ENCODE measurements around the gene SIRPA.
A peak's percentile ranks its signal among the peaks of the same experiment; 100 is the strongest.

Gene SIRPA

GRCh38 chr20:1935696-1936366, 40.6 kb downstream of the SIRPA start:
- no peak for DNase-seq

DNA sequence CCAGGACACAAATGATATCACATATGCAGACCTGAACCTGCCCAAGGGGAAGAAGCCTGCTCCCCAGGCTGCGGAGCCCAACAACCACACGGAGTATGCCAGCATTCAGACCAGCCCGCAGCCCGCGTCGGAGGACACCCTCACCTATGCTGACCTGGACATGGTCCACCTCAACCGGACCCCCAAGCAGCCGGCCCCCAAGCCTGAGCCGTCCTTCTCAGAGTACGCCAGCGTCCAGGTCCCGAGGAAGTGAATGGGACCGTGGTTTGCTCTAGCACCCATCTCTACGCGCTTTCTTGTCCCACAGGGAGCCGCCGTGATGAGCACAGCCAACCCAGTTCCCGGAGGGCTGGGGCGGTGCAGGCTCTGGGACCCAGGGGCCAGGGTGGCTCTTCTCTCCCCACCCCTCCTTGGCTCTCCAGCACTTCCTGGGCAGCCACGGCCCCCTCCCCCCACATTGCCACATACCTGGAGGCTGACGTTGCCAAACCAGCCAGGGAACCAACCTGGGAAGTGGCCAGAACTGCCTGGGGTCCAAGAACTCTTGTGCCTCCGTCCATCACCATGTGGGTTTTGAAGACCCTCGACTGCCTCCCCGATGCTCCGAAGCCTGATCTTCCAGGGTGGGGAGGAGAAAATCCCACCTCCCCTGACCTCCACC, 42.2 kb downstream of the SIRPA start:
- no peak for DNase-seq

DNA sequence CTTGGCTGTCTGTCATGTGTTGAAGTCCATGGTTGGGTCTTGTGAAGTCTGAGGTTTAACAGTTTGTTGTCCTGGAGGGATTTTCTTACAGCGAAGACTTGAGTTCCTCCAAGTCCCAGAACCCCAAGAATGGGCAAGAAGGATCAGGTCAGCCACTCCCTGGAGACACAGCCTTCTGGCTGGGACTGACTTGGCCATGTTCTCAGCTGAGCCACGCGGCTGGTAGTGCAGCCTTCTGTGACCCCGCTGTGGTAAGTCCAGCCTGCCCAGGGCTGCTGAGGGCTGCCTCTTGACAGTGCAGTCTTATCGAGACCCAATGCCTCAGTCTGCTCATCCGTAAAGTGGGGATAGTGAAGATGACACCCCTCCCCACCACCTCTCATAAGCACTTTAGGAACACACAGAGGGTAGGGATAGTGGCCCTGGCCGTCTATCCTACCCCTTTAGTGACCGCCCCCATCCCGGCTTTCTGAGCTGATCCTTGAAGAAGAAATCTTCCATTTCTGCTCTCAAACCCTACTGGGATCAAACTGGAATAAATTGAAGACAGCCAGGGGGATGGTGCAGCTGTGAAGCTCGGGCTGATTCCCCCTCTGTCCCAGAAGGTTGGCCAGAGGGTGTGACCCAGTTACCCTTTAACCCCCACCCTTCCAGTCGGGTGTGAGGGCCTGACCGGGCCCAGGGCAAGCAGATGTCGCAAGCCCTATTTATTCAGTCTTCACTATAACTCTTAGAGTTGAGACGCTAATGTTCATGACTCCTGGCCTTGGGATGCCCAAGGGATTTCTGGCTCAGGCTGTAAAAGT, 43.5 kb downstream of the SIRPA start:
- DNase-seq = no peak

- no peak for DNase-seq
Observed at GRCh38 chr20:1939270-1939595, 44.0 kb downstream of the SIRPA start.

GRCh38 chr20:1940581-1940980, 45.4 kb downstream of the SIRPA start:
- DNase-seq = no peak

DNA sequence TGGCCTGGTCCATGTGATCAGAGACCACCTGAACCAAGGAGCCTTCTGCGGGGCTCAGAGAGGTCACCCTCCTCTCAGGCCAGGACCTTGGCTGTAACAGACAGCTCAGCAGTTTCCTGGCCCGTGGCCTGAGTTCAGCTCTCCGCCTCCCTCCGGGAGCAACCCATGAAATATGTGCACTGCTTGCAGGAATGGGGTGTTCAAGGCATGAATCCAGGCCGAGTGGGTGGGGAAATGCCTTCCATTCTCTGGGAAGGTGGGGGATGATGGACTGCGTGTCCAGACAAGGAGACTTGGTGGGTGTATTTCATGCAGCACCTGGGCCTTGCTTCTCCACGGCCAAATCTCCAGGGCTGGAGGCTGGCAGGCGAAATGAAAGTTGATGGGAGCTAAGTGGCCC, 46.0 kb downstream of the SIRPA start:
- DNase-seq = no peak

- DNase-seq = no peak
Observed at GRCh38 chr20:1942061-1942460, 46.9 kb downstream of the SIRPA start.

DNA sequence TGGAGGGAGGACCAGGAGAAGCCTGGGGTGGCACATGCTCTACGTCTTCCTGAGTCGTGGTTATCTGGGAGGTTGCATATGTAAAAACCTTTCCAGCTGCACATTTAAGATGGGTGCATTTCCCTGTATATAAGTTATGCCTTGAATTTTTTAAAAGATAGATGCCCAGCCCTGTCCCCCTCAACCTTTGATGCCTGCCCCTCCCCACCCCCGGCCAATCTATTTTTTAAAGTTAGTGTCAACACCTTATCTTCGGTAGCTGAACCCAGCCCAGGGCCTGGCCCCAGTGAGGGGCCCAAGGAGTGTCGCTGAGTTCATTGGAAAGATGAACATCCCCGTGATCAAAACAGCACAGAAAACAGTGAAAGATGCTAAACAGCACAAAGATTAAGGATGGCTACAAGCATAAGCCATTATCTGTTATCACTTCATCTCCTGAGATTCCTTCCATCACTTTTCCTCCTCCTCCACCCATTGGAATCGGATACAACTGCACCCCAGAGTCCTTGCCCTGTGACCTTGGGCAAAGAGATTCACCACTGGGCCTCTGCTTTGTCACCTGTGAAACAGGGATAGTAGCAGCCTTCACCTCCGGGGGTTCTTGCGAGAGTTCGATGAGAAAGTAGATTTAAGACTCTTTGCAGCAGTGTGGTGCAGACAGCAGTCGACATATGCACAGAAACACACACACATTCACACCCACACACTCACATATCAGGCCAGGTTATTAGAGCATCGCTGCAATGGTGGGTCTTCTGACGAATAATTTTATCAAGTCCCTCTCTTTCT, 47.5 kb downstream of the SIRPA start:
- DNase-seq = no peak

- no peak for DNase-seq
Observed at GRCh38 chr20:1943275-1944002, 48.2 kb downstream of the SIRPA start.

GRCh38 chr20:1944345-1945091, 49.3 kb downstream of the SIRPA start:
- DNase-seq = no peak

DNA sequence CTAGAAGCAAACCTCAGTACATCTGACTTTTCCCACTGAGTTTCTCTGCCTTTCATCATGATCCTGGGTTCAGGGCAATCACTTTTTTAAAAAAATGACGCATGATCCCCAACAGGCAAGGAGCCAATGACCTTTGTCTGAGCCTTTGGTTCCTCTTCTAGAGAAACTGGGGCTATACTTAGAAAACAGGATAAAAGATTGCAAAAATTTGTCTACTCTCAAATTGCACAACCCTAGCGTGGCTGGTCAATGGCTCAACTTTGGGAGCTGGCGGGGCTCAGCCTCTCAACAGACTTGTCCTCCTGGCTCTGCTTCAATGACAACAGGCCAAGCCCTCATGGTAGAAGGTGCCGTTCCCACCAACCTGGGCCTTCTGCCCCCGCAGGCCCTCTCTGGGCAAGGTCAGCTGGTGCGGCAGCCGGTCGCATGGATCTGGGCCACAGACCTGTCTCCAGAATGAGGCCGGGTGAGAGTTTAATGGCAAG, 50.0 kb downstream of the SIRPA start:
- DNase-seq = peak; percentile 94

GRCh38 chr20:1945660-1946059, 50.5 kb downstream of the SIRPA start:
- peak; percentile 67 for DNase-seq

DNA sequence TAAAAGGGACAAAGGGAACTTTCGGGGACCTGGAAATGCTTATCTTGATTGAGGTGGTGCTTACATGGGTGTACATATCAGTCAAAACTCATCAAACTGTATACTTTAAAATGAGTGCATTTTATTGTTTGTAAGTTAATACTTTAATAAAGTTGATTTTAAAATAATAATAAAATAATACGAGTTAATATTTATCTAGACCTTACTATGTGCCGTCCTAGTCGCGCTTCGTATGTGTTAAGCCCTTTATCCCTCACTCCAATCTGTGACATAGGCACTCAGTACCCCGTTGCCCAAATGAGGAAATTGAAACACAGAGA, 51.2 kb downstream of the SIRPA start:
- DNase-seq = peak; percentile 41

- no peak for DNase-seq
Observed at GRCh38 chr20:1946762-1947534, 51.7 kb downstream of the SIRPA start.

- no peak for DNase-seq
Observed at GRCh38 chr20:1947535-1947846, 52.3 kb downstream of the SIRPA start.

GRCh38 chr20:1949347-1950100, 54.3 kb downstream of the SIRPA start:
- no peak for DNase-seq

- DNase-seq = no peak
Observed at GRCh38 chr20:1950836-1951235, 55.6 kb downstream of the SIRPA start.

DNA sequence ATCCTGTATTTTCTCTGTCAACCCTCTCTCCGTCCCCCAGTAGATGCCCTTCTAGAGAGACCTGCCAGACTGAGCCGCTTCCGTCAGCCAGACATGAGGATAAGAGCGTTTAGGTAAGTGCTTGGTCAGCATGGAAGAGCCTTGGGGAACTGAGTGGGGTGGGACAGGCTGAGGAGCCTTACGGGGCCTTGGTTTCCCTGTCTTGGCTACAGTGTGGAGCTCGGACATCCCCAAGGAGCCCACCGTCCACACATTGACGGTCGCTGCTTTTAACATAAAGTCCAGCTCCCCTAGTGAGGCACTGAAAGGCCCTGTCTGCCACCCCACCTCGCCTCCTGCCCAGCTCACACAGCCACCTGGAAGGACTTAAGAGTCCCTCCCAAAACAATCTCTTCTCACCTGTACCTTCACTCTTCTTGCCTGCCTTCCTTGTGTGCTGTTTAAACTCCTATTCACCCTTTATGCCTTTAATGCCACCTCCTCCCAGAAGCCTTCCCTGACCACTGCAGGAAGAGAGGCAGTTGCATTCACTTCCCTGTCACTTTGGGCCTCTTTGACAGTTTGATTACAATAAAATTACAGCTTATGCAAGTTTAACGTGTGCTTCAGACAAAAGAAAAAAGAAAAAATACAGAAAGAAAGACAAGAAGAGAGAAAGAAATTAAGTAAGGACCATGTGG, 56.4 kb downstream of the SIRPA start:
- no peak for DNase-seq

GRCh38 chr20:1952737-1953530, 57.7 kb downstream of the SIRPA start:
- DNase-seq = no peak
